ENCODE results near the gene PLPP6. TPM values are rescaled to one million over a fixed set of nuclear protein-coding genes. Genes with fewer than 3 reads are reported as not detected.
A peak's percentile ranks its signal among the peaks of the same experiment; 100 is the strongest.

Gene PLPP6
- total and polyA plus RNA-seq, 12 donors, result 2.2 to 17.1 (median 11.1) TPM

- intact Hi-C loops (cut with DNase I), result no loop called here
- Histone ChIP-seq H3K4me3 (no peak overlapping the region), H3K36me3 (replicated peaks in 1 of 2) (no peaks in the 10 kb centered on the region), H3K4me1 (replicated peaks in 1 of 2) (peaks cover 20% of the 10 kb centered on the region in 2 donors), H3K27ac (no peak overlapping the region), H3K27me3 (no peaks in the 10 kb centered on the region), H3K9me3 (replicated peaks in 1 of 3) (no peaks in the 10 kb centered on the region)
- DNase-seq, result no peak
- TF ChIP-seq POLR2A (IDR thresholded peaks at IDR 0.05), result no peak
- TF ChIP-seq CTCF (IDR thresholded peaks at IDR 0.05), result no peak
- WGBS, 4 donors, result 60 to 98% (median 86%) methylated on average over 3 of the region's 3 CpGs
These were observed 15.3 kb downstream of the PLPP6 start for GRCh38 chr9:4677392-4677791.

- Histone ChIP-seq H3K9me3 (replicated peaks in 1 of 3) (no peaks in the 10 kb centered on the region), H3K4me1 (replicated peaks in 1 of 2) (peaks cover 20 to 24% of the 10 kb centered on the region in 2 donors), H3K4me3 (peak overlapping the region in 3 of 4 donors; percentile 10 to 91 (median 62)), H3K27ac (peak overlapping the region; percentile 90 to 99 (median 93)), H3K36me3 (replicated peaks in 1 of 2) (no peaks in the 10 kb centered on the region), H3K27me3 (no peaks in the 10 kb centered on the region)
- DNase-seq, result peak in 3 of 7 donors; percentile 21 to 31 (median 23)
- TF ChIP-seq POLR2A (IDR thresholded peaks at IDR 0.05) (no peak), CTCF (IDR thresholded peaks at IDR 0.05) (no peak)
- intact Hi-C loops (cut with DNase I), result no loop called here
- 0 to 1% (median 0%) methylated on average over 16 of the region's 16 CpGs for WGBS, 4 donors
These were observed 16.7 kb downstream of the PLPP6 start for GRCh38 chr9:4678679-4679267.

GRCh38 chr9:4679268-4680172 lies 17.4 kb downstream of the PLPP6 start, which contains the start of gene CDC37L1:
CDC37L1 (plus strand) TSS chr9:4679569; CDS start chr9:4679768, 199 bp downstream.
- WGBS, 4 donors, result 0 to 1% (median 0%) methylated on average over 29 to 66 of the region's 66 CpGs
- intact Hi-C loops (cut with DNase I), result no loop called here
- H3K4me1 ChIP-seq (replicated peaks in 1 of 2), result peaks cover 20 to 30% of the 10 kb centered on the region in 2 donors
- DNase-seq, result peak; percentile 97 to 99 (median 98)
- no peaks in the 10 kb centered on the region for H3K27me3 ChIP-seq
- peak within 1 kb of the TSS; percentile 90 to 99 (median 93) for H3K27ac ChIP-seq
- no peaks in the 10 kb centered on the region for H3K36me3 ChIP-seq (replicated peaks in 1 of 2)
- peak within 1 kb of the TSS; percentile 62 to 91 (median 83) for H3K4me3 ChIP-seq
- no peaks in the 10 kb centered on the region for H3K9me3 ChIP-seq (replicated peaks in 1 of 3)
- TF ChIP-seq CTCF (IDR thresholded peaks at IDR 0.05) (peak; percentile 50 to 92 (median 84)), POLR2A (IDR thresholded peaks at IDR 0.05) (peak; percentile 94 to 99)

- Histone ChIP-seq H3K9me3 (replicated peaks in 1 of 3) (no peaks in the 10 kb centered on the region), H3K36me3 (replicated peaks in 1 of 2) (no peaks in the 10 kb centered on the region), H3K27ac (peak overlapping the region; percentile 90 to 99 (median 93)), H3K27me3 (no peaks in the 10 kb centered on the region), H3K4me3 (peak overlapping the region; percentile 62 to 91 (median 83)), H3K4me1 (replicated peaks in 1 of 2) (peaks cover 13 to 30% of the 10 kb centered on the region in 2 donors)
- intact Hi-C loops (cut with DNase I), result no loop called here
- WGBS, 4 donors, result 0 to 2% (median 1%) methylated on average over 10 of the region's 10 CpGs
- TF ChIP-seq CTCF (IDR thresholded peaks at IDR 0.05) (no peak), POLR2A (IDR thresholded peaks at IDR 0.05) (no peak)
- DNase-seq, result peak in 1 of 7 donors; percentile 19
These were observed 18.1 kb downstream of the PLPP6 start for GRCh38 chr9:4680173-4680525.
